Renal cortex interstitium (tissue), 11 donors: ENCODE measurements around the gene OSBP2. TPM values are rescaled to one million over a fixed set of nuclear protein-coding genes. Genes with fewer than 3 reads are reported as not detected.

ENCODE experiments used
- DNase-seq, 11 donors: peaks; one replicate each; pipeline ENCODE4 v3.0.0-alpha.2; 2013; ENCODE audit warnings: low read depth in 9 of 11, low spot score in 4 of 11; ENCODE audit errors: extremely low read depth in 1 of 11
- polyA plus RNA-seq, 3 donors: library from polyadenylated mRNA; unstranded; fragments of 120-200 nt; gene quantifications; one replicate each; pipeline ENCODE4 v1.2.1, GENCODE V29; 2013; ENCODE audit not compliant: insufficient read length in 3 of 3

OSBP2 gene
- polyA plus RNA-seq, 3 donors, result 5.5 to 7.4 (median 5.6) TPM

DNA sequence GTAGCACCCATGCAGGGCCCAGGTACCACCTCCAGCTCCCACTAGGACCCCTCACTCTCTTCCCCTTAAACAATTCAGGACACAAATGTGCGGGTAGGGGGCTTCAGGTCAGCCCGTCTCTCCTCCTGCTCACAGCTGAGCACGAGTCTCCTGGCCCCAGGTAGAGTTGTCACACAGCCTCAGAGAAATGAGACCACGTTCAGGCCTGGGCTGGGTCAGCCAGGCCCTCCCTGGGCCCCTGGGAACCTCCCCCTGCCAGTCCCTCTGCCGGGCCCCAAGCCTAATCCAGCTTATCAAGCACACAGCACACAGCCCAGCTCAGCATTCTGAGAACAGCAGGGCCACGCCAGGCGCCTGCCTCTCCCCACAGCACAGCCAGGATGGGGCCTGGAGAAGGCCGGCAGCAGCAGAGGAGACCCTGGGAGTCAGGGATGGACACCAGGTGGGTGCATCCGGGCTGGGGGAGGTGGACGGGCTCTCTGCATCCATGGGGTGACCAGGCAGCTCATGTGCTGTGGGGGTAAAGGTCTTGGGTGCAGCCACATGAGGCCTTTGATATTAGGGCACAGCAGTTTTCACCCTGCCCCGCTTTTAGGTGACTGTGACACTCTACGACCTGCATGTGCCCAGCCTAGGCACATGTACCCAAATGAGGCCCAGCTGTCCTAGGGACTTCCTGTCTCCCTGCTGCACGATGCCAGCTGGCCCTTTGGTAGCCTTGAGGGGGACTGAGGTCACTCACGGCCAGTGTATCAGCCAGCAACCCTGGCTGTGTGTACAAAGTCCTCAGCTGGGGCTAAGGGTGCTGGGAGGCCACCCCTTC lies 186.9 kb downstream of the OSBP2 start:
- no peak for DNase-seq

DNA sequence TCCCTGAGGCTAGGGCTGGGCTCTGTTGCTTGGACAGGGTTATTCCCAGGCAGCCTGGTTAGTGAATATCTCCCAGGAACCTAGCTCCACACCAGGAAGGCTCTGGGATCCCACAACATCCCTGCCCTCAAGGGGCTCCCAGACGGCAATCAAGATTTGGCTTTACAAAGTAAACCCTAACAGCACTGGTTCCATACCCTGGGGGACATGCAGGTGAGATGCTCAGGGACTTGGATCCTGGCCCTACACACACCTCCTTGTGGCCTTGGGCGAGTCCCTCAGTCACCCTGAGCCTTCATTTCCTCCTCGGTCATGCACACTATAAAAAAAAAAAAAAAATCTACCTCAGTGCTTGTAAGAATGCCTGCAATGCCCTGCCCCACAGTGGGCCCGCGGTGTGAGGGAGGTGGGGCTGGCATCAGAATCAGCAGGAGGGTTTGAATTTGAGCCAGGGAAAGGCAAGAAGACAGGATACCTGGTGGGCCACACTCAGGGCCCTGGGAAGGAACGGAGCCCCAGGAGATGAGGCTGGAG lies 187.6 kb downstream of the OSBP2 start:
- no peak for DNase-seq

DNA sequence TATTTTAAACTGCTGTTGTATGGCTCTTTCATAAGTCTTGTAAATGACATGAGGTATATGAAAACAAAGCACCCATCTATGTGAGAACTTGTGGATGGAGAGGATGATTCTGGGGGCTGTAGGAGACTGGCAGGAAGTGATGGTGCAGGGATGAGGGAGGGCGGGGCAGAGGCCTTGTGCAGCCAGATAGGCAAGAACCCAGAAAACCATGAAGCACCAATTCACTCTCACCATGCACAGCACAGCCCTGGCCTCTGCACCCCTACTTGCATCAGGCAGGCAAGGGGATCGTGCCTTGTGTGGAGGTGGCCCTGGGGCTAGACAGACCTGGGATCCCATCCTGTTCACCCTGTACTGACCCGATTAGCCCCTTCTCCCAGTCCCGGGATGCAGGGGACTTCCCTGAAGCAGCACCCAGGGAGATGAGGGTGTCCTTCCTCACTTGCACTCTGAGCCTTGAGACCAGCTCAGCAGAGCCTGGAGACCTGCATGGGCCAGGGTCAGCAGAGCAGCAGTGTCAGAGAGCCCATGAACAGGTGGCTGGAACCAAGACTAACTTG lies 188.4 kb downstream of the OSBP2 start:
- DNase-seq, result no peak

DNA sequence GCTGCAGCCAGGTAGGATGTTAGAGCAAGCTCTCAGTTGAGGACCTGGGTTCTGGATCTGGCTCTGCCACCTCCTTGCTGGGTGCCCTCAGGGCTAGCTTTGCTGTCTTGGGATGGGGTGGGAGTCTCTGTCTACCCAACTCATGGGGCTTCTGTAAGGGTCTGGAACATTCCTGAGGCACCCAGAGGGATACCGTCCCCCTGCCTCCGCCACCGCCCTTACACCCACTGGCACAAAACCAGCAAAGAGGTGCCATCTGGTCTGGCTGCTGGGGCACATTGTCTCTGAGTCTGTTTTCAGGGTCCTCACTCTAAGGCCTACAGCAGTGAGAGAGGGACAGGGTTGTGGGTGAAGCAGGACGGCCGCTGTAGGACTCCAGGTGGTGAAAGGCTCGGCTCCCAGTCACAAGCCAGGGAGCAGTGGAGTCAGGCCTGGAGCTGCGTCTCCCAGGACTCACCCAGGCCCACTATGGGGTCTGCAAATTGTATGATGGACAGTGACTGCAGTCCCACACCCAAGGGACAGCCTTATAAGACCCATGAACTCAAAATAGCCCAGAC lies 189.0 kb downstream of the OSBP2 start:
- no peak for DNase-seq

DNA sequence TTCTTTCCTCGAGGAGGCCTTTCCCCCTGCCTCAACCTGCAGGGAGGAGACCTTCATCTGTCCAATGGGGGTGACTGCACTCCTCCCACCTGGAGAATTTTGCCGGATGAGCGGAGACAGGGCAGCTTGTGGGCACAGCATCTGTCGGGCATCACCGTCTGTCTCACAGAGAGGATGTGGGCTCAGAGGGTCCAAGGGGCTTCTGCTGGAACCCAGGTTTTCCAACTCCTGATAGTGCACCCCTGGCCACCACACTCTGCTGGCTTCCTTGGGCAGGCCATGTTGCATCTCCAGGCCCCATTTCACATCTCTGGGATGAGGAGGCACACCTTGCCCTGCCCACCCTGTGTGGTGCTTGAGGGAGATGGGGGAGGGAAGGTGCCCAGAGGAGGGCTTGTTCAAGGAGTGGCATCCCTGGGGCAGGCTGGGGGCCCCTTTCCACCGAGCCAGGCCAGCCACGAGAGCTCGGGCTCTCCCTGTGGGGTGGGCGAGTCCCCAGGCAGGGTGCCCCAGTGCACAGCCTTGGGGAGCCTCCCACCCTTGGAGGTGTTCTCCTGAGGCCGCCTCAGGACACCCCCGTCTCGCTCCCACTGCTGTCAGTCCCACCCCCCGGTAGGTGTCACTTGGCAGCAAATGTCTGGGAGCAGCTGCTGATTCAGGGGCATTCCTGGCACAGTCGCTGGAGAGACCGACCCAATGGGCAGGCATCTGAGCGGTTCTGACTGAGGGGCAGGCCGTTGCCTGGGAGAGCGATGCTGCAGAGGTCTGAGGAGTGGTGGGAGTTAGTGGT lies 189.7 kb downstream of the OSBP2 start:
- DNase-seq, result no peak

DNA sequence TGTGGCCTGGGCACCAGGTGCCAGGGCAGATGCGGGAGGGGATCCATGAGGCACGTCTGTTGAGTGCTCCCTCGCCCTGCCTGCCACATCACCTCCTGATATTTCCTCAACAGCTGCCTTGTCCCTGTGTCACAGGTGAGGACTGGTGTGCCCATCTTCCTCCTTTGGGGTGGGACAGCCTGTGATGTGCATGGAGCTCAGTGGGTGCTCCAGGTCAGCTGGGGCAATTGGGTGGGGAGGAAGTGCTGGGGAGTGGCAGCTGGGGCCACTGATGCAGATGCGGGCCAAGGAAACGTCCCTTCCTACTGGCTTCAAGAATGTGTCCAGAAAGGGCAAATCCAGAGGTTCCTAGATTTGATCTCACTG lies 190.3 kb downstream of the OSBP2 start:
- DNase-seq, result no peak

DNA sequence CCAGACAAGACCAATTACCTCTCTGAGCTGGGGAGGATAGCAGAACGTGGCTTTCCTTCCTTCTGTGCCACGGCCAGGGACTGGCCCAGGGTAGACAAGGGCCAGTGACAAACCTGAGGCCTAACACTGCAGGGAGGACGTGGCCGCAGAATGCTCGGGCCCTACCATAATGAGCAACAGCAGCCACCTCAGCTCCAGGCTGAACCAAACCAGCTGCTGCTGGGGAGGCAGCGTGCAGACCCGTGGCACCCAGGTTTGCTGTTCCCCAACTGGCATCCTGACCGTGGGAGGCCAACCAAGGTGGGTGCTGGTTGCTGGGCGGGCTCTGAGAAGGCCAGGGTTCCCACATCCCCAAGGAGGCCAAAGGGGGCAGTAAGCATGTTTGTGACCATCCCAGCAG lies 190.9 kb downstream of the OSBP2 start:
- no peak for DNase-seq

DNA sequence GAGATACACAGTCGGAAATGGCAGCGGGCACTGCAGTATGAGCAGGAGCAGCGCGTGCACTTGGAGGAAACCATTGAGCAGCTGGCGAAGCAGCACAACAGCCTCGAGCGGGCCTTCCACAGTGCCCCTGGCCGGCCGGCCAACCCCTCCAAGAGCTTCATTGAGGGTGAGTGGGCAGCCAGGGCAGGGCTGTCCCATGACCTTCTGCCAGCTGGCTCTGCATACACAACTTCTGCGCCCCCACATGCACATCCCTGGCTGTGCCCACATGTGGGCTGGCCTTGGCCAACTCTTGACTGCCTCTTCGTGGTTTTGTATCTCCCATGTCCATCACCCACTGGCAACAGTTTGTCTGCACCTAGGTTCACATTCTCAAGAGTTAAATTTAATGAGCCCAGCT lies 192.8 kb downstream of the OSBP2 start:
- no peak for DNase-seq

DNA sequence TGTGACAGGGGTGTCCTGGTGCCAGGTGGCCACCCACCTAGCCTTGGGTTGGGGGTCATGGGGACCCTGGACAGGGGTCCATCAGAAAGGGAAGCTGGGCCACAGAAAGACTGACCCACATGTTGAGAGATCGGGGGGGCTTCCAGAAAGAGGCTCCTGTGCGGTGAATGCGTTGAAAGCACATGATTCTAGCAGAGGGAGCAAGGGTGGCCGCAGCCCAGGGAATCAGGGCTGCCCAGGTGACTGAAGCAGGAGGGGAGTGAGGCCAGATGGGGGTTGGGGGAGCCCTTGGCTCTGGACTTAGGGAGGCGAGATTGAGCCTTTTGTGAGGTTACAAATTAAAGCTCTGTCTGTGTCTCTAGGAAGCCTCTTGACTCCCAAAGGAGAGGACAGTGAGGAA lies 193.2 kb downstream of the OSBP2 start:
- no peak for DNase-seq

DNA sequence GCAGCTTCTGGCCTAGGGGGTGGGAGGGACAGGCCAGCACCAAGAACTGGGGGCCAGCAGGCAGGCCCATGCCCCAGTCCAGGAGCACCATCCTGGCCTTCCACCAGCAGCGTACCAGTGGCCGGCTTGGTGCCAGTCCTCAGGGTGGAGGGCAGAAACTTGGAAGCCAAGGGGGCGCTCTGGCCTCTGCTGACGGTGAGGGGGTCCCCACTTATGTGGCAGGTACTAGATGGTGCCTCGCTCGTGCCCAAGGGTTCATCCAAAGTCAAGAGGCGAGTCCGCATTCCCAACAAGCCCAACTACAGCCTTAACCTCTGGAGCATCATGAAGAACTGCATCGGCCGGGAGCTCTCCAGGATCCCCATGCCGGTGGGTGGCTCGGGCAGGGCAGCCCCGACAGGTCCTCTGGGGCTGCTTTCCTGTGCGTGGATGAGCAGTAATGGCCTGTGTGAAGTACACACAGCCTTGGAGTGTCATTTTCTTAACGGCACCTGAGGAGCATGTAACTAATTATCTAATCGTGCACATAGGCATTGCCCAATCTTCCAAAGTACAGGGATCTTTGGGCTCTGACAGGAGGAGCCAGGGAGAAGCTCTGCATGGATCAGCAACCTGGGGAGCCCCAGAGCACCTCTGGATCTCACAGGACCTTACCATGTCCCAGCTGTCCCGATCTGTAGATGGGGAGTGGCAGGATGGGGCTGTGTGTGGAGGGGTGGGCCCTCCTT lies 194.8 kb downstream of the OSBP2 start:
- DNase-seq, result no peak

DNA sequence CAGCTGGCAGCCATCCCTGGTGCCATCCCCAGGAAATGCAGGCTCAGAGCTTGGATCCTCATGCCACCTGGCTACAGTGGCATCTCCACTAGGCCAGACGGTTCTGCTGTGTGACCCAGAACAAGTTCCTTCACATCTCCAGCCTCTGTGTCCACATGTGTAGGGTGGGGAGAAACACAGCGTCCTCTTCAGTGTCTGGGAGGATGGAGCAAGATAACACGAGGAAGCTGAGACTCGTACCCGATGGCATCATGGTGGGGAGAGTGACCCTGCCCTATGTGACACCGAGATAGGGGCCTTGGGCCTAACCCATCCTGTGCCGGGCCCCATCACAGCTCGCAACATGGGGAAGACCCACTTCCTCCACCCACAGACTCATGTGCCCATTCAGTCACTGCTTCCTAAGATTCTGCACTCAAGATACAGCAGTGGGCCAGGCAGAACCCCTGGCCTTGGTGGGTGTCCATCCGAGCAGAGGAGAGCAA lies 195.4 kb downstream of the OSBP2 start:
- no peak for DNase-seq

DNA sequence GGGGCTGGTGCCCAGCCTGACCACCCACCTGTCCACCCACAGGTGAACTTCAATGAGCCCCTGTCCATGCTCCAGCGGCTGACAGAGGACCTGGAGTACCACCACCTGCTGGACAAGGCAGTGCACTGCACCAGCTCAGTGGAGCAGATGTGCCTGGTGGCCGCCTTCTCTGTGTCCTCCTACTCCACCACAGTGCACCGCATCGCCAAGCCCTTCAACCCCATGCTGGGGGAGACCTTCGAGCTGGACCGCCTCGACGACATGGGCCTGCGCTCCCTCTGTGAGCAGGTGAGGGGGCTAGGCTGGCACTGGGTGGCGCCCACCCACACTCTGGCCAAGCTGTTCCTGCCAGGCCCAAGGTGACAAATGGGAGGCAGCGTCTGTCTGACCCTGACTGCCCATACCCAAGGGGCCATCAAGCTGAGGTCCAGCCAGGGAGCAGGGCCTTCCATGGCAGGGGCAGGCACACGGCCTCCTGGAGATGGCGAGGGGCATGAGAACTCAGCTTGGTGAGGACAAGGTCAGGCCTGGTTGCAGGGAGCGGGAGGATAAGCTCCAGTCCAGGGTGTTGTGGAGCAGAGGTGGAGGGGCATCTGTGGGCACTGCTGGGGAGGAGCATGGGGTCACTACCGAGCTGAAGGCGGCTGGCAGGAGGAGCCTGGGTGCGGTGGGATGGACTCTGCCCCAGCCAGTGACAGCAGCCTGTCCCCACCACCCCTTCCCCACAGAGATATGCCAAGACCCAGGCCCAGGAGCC lies 196.2 kb downstream of the OSBP2 start:
- no peak for DNase-seq

DNA sequence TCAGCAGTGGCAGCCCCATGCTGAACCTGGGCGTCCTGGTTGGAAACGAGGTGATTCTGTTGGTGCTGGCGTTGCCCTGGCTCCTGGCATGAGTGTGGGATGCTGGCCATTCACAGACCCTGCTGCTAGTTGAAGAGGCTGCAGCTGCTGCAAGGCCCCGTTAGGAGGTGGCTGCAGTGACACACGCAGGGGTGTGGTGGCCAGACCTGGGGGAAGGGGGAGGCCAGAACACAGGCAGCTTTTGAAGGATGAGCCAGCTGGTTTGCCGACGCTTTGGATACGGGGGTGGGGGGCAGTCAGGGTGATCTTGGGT lies 196.7 kb downstream of the OSBP2 start:
- no peak for DNase-seq

DNA sequence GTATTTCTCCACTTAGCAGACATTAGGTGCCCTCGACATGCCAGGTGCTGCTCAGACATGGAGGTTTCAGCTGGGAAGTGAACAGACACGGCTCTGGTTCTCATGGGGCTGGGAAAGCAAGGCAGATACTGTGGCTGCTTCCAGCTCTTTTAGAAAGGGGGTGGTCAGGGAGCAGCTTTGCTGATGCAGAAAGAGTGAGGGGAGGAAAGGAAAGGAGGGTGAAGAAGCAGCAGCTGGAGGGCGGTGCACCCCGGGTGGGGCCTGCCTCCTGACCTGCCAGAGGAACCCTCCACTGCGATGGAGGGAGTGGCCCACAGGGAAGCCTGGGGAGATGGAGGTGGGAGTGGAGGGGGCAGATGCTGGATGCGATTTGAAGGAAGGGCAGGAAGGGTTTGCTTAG lies 197.1 kb downstream of the OSBP2 start:
- DNase-seq, result no peak

DNA sequence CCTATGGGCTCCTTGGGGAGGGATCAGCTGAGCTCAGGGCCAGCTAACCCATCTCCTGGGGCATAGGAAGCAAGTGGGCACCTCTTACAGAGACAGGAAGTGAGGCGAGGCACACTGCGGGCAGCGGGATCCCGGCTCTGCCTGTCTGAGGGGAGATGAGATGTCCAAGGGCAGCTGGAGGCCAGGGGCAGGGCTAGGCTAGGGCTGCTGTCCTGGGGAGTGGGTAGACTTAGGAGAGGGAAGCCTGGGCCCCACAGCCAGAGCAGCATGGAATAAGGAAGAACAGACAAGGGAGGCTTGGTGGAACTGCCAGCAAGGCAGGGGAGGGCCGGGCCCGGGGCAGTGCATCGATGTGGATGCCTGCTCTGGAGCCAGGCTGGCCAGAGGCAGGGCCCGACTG lies 197.6 kb downstream of the OSBP2 start:
- no peak for DNase-seq

DNA sequence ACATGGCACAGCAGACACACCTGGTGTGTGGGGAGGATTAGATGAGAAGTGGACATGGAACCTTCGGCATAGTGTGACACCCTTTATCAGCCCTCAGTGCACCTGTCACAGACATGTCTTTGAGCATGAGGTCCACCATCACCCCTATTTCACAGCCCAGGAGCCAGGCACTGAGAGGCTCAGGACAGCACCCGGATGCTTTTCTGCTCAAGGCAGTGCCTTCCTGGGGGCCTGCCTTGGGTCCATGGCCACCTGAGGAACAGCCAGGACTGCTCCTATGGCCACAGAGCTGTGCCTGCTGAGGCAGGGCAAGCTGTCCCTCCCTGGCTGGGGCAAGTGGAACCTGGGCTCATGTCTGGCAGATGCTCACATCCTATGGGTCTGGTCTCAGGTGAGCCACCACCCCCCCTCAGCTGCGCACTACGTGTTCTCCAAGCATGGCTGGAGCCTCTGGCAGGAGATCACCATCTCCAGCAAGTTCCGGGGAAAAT lies 198.1 kb downstream of the OSBP2 start:
- no peak for DNase-seq

DNA sequence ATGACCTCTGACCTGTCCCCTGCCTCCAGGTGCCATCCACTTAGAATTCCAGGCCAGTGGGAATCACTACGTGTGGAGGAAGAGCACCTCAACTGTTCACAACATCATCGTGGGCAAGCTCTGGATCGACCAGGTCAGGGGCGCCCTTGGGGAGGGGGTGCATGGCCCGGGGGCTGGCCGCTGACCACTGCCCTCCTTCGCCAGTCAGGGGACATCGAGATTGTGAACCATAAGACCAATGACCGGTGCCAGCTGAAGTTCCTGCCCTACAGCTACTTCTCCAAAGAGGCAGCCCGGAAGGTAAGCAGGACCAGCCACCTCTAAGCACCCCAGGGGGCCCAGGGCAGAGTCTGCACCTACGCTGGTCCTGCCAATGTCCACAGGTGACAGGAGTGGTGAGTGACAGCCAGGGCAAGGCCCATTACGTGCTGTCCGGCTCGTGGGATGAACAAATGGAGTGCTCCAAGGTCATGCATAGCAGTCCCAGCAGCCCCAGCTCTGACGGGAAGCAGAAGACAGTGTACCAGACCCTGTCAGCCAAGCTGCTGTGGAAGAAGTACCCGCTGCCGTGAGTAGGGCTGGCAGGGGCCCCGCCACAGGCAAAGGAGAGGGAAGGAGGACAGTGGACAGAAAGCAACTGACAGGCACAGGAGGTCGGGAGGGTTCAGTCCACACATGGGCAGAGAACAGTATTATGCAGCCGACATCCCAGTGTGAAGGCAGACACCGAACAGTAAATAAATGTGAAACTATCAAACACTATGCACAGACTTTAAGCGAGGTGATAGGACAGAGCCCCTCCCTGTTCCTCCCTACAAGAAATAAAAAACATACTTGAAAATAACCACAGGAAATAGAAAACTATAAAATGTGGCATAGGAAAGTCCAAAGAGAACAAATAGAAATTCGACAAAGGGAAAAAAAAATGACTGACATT lies 199.0 kb downstream of the OSBP2 start:
- no peak for DNase-seq
